ENCODE measurements around the gene CCT3.

CCT3 gene

DNA sequence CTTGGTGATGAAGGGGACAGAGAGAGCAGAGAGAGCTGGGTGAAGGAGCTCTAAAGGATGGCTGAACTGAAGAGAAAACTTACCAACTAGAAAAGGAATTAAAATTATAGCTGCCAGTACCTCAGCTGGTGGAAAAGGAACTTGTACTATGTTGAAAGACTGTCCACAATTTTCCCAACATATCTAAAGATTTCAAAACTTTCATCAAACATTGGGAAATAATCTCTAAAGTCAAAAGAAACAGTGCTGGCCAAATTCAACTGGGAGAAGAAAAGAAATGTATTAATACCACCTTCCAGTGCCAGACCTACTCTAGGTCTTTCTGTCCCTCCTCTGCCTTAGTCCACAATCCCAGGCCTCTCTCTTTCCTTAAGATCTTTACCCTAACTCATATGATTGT, 61.6 kb downstream of the CCT3 start:
- DNase-seq = no peak

DNA sequence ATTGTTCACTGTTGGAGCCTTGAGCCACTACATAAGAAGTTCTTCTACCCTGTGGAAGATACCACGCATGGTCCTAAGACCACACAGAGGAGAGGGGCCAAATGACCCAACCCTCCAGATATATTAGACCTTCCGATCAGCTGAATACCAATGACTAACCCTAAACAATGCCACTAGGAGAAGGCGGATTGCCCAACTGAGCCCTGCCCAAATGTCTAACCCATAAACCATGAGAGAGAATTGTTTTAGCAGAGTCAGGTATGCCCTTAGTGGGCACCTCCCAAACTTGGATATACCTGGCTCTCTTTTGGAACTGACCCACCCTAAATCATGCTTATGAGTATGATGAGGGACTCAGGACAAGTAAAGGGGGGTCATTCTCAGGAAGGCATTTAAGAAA, 67.8 kb downstream of the CCT3 start:
- no peak for DNase-seq

DNA sequence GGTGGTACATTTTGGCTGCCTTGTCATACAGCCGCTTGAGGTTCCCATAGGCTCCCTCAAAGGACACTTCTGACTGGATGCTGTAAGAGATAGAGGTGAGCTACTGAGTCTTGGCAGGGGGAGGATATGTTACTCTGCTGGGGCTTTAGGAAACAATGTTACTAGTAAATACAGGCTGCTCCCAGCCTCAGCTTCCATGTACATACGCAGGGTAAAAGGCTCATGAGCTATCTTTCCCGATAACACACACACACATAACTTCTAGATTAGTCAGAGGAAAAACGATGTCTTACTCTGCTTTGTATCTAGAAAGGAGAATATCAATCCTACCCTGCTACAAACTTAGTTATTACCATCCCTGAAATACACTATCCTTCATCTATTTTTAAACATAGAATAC, 69.8 kb downstream of the CCT3 start:
- no peak for DNase-seq

DNA sequence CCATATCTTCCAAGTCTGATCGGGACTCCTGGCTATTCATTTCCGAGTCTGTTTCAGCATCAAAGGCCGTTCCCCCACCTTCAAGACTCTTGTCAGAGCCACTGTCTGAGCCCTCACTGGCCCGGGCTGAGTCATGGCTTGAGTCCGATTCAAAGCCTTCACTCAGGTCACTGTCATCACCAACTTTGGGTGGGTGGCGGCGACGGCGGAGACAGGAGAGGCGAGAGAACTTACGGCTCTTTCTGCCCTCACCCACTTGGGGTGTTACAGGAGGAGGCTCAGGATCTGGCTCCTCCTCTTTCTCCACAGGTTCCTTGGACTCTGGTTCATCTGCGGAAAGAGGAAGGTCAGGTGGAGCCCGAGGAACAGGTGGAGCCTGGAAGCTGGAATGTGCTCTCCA, 72.0 kb downstream of the CCT3 start:
- DNase-seq = no peak

DNA sequence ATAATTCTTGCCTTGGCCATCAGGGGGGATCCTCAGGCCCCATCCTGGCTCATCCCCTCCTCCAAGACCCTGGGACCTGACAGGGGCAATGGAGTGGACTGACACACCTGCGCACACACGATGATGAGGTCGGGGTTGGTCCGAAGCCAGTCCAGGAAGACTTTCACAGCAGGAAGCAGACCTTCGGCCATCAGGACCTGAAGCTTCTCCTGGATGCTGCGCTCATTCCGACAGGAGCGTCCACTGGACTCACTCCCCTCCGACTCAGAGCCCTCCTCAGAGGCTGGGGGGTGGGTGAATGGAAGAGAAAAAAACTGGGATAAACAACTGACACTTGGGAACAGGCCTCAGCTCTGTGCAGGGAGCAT, 74.8 kb downstream of the CCT3 start:
- DNase-seq = no peak

DNA sequence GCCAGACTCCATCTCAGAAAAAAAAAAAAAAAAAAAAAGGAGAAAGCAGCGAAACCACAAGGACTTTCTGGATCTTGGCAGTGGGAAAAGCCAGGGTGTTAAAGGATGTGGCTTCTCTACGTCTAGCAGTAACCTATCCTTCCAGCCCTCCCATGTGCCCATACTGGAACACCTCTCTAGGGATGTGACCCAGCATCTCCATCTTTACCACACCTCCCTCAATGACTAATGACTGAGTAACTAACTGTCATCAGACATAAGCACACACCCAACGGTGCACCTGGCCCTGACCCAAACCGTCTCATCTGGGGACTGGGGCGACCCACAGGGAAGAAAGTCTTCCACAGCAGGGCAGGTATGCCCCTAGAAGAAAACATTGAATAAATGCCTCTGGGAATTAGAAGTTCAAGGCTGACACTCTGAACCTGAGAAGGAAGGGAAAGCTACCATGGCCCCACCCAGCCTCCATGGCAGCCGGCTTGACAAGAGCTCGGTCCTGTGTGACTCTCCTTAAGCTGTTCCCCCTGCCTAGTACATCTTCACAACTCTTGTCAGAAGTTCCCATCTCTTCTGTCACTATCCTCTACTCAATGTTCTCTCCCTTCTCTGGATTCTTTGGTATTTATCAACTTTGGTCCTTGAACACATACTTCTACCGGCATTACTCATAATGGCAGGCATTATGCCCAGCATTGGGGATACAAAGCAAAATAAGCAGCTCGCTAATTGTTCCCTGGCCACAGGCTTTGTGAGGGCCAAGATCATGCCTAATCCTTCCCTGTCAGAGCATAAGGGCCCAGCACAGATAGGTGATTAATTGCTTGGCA, 75.4 kb downstream of the CCT3 start:
- DNase-seq = no peak

DNA sequence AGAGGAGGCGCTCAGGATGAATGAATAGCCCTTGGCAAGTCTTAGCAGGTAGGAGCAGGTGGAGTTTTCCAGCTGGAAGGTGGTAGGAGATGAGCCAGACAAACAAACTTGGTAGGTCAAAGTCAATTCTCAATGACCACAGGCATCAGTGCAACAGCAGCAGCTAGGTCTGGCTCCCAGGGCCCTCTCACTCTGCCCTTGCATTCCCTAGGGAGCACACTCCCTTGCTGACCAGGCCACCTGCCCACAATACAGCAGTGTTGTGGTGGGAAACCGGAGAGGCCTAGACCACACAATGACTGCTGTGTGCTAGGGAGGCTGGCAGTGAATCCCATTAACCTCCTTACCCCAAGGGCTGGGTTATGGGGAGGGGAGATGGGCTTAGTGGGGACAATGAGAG, 77.2 kb downstream of the CCT3 start:
- DNase-seq = no peak

DNA sequence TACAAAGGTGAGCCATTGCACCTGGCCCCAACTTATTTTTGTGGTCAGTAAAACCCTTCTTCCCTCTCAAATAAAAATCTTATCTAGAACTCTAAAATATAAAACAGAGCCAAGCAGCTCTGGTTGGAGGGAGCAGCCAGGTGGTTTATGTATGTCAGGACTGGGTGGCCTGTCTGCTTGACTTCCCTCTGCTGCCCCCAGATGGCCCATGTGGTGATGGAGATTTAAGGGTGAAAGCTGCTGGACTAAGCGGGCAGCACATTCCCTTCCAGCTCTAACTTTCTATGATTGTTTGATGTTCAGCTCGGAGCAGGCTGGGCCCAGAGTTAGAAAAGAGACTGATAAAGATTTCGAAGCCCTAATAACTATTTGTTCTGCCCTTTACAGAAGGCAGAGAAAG, 78.3 kb downstream of the CCT3 start:
- DNase-seq = no peak
